ENCODE results near the gene CATSPERZ. TPM values are rescaled to one million over a fixed set of nuclear protein-coding genes. Genes with fewer than 3 reads are reported as not detected.

CATSPERZ gene
- total and polyA plus RNA-seq, 2 of the 13 experiments (the other 11 are each of a cell fraction or from before 2014, with no cell fraction given) = 0.22 to 0.48 TPM

DNA sequence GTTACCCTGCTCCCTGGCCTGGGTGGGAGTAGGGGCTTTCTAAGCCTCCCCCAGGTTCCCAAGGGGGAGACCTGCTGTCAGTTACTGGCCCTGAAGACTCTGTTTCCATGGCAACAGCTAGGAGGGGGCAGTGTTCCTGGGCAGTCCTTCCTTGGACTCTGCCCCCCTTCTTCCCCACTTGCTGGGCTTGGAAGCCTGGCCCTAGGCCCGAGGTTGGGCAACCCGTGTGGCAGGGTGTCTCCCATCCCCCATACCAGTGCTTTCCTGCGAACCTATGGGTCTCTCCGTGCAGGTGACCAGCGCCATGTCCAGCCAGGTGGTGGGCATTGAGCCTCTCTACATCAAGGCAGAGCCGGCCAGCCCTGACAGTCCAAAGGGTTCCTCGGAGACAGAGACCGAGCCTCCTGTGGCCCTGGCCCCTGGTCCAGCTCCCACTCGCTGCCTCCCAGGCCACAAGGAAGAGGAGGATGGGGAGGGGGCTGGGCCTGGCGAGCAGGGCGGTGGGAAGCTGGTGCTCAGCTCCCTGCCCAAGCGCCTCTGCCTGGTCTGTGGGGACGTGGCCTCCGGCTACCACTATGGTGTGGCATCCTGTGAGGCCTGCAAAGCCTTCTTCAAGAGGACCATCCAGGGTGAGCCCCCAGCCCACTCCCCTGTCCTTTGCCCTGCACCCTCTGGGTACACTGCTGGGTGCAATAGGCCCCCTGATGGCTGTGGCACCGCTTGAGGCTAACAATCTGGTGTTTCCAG is 6.9 kb downstream of the CATSPERZ start (continued):
- TF ChIP-seq MAFG (CRISPR knock-in tag; IDR thresholded peaks at IDR 0.05) (no peak), ARID2 (CRISPR knock-in tag; IDR thresholded peaks at IDR 0.05; ENCODE audit: borderline replicate concordance) (0 out of 2 replicates have a peak, but pooled peaks have one; percentile 15), PITX1 (CRISPR knock-in tag; IDR thresholded peaks at IDR 0.05) (no peak), KLF6 (CRISPR knock-in tag; IDR thresholded peaks at IDR 0.05) (no peak), NFKBIZ (CRISPR knock-in tag; IDR thresholded peaks at IDR 0.05) (0 out of 2 replicates have a peak, but pooled peaks have one; percentile 20), BRD4 (CRISPR knock-in tag; IDR thresholded peaks at IDR 0.05) (peak; percentile 38; the same call in 1 of the 2 replicates), HNRNPL (IDR thresholded peaks at IDR 0.05; ENCODE audit: low read depth, low read length) (peak; percentile 80), NFKB2 (CRISPR knock-in tag; IDR thresholded peaks at IDR 0.05; ENCODE audit: borderline replicate concordance) (0 out of 2 replicates have a peak, but pooled peaks have one; percentile 35), ZNF556 (CRISPR knock-in tag; IDR thresholded peaks at IDR 0.05; ENCODE audit: borderline replicate concordance) (peak; percentile 70), ZNF274 (CRISPR knock-in tag; IDR thresholded peaks at IDR 0.05) (no peak), ZFP36L2 (CRISPR knock-in tag; IDR thresholded peaks at IDR 0.05) (no peak), HNF4G (IDR thresholded peaks at IDR 0.05; ENCODE audit: borderline replicate concordance, low read depth, low read length) (peak; percentile 68; the same call in 1 of the 2 replicates), HNF4G (CRISPR knock-in tag; IDR thresholded peaks at IDR 0.05; ENCODE audit: borderline replicate concordance, low read depth) (no peak; the same call in 1 of the 2 replicates), HNRNPLL (IDR thresholded peaks at IDR 0.05; ENCODE audit: low read depth, low read length, poor library complexity, severe bottlenecking) (no peak), CBX5 (CRISPR knock-in tag; IDR thresholded peaks at IDR 0.05; ENCODE audit: borderline replicate concordance) (peak; percentile 31; the same call in 1 of the 2 replicates), ZNF24 (IDR thresholded peaks at IDR 0.05) (no peak), RFX5 (IDR thresholded peaks at IDR 0.05; ENCODE audit: low read depth, low read length) (peak; percentile 87), SMARCE1 (IDR thresholded peaks at IDR 0.05; ENCODE audit: borderline replicate concordance) (no peak), TP53 (CRISPR knock-in tag; conservative IDR thresholded peaks at IDR 0.05) (no peak), CCDC6 (CRISPR knock-in tag; IDR thresholded peaks at IDR 0.05) (no peak)
- TF ChIP-seq, protein P1, sequence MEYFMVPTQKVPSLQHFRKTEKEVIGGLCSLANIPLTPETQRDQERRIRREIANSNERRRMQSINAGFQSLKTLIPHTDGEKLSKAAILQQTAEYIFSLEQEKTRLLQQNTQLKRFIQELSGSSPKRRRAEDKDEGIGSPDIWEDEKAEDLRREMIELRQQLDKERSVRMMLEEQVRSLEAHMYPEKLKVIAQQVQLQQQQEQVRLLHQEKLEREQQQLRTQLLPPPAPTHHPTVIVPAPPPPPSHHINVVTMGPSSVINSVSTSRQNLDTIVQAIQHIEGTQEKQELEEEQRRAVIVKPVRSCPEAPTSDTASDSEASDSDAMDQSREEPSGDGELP (IDR thresholded peaks at IDR 0.05; ENCODE audit: borderline replicate concordance, low read depth) = peak; percentile 61; the same call in 1 of the 2 replicates
- TF ChIP-seq, protein P2, sequence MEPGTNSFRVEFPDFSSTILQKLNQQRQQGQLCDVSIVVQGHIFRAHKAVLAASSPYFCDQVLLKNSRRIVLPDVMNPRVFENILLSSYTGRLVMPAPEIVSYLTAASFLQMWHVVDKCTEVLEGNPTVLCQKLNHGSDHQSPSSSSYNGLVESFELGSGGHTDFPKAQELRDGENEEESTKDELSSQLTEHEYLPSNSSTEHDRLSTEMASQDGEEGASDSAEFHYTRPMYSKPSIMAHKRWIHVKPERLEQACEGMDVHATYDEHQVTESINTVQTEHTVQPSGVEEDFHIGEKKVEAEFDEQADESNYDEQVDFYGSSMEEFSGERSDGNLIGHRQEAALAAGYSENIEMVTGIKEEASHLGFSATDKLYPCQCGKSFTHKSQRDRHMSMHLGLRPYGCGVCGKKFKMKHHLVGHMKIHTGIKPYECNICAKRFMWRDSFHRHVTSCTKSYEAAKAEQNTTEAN (CRISPR knock-in tag; conservative IDR thresholded peaks at IDR 0.05) = 0 out of 2 replicates have a peak, but pooled peaks have one; percentile 10
- TF ChIP-seq, protein P3, sequence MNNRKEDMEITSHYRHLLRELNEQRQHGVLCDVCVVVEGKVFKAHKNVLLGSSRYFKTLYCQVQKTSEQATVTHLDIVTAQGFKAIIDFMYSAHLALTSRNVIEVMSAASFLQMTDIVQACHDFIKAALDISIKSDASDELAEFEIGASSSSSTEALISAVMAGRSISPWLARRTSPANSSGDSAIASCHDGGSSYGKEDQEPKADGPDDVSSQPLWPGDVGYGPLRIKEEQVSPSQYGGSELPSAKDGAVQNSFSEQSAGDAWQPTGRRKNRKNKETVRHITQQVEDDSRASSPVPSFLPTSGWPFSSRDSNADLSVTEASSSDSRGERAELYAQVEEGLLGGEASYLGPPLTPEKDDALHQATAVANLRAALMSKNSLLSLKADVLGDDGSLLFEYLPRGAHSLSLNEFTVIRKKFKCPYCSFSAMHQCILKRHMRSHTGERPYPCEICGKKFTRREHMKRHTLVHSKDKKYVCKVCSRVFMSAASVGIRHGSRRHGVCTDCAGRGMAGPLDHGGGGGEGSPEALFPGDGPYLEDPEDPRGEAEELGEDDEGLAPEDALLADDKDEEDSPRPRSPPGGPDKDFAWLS (CRISPR knock-in tag; IDR thresholded peaks at IDR 0.05; ENCODE audit: borderline replicate concordance) = 0 out of 2 replicates have a peak, but pooled peaks have one; percentile 16
- TF ChIP-seq, protein P4, sequence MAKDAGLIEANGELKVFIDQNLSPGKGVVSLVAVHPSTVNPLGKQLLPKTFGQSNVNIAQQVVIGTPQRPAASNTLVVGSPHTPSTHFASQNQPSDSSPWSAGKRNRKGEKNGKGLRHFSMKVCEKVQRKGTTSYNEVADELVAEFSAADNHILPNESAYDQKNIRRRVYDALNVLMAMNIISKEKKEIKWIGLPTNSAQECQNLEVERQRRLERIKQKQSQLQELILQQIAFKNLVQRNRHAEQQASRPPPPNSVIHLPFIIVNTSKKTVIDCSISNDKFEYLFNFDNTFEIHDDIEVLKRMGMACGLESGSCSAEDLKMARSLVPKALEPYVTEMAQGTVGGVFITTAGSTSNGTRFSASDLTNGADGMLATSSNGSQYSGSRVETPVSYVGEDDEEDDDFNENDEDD (CRISPR knock-in tag; IDR thresholded peaks at IDR 0.05; ENCODE audit: borderline replicate concordance) = no peak

Measured in HepG2 (cell line).